Measurements from ENCODE around the gene FHIT. TPM values are rescaled to one million over a fixed set of nuclear protein-coding genes. Genes with fewer than 3 reads are reported as not detected.

FHIT gene
- total RNA-seq, 4 donors from 2014 or later = 8.8 to 35.6 (median 12.6) TPM

DNA sequence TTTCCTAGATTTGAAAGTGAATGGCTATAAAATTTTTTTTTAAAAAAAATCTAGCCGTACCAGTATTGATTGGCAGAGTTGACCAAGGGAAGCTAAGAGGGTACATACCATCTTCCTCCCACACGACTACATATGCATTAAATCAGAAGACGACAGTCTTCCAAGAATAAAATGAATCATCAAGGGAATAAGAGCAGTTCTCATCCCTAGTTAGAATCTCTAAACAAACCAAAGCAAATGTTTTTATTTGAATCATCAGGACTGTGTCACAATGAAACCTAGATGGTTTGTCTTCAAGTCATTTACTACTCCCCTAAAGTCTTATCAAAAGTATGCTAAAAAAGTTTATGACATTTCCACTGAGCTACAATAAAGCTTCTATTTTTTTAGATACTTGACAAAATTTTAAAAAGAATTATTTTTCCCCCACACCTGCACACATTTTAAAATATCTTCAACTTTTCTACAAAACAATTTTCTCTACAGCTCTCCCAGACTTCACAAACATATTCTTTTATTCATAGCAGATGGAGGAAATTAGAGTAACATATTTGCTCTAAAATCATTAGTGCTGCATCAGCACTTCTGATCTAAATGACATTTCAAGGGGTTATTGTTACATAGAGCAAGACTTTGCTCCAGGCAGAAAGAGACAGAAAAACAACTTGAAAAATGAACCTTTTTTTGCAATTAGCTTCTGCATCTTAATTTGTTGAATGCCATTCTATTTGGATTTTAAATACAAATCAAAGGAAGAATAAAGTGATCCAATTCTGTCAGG, 547.1 kb downstream of the FHIT start:
- Histone ChIP-seq H3K27me3 (no peaks in the 10 kb centered on the region), H3K27ac (no peak overlapping the region), H3K4me3 (no peak overlapping the region), H3K9me3 (no peaks in the 10 kb centered on the region), H3K36me3 (no peaks in the 10 kb centered on the region), H3K4me1 (no peaks in the 10 kb centered on the region)
- DNase-seq (ENCODE audit: low spot score in 2 of 2) = no peak
- TF ChIP-seq POLR2AphosphoS5 (IDR thresholded peaks at IDR 0.05) (no peak), POLR2A (IDR thresholded peaks at IDR 0.05) (no peak), EP300 (IDR thresholded peaks at IDR 0.05) (no peak)
- TF ChIP-seq, protein P1, sequence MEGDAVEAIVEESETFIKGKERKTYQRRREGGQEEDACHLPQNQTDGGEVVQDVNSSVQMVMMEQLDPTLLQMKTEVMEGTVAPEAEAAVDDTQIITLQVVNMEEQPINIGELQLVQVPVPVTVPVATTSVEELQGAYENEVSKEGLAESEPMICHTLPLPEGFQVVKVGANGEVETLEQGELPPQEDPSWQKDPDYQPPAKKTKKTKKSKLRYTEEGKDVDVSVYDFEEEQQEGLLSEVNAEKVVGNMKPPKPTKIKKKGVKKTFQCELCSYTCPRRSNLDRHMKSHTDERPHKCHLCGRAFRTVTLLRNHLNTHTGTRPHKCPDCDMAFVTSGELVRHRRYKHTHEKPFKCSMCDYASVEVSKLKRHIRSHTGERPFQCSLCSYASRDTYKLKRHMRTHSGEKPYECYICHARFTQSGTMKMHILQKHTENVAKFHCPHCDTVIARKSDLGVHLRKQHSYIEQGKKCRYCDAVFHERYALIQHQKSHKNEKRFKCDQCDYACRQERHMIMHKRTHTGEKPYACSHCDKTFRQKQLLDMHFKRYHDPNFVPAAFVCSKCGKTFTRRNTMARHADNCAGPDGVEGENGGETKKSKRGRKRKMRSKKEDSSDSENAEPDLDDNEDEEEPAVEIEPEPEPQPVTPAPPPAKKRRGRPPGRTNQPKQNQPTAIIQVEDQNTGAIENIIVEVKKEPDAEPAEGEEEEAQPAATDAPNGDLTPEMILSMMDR (IDR thresholded peaks at IDR 0.05) = no peak
- 63% methylated on average over 3 of the region's 3 CpGs for WGBS

DNA sequence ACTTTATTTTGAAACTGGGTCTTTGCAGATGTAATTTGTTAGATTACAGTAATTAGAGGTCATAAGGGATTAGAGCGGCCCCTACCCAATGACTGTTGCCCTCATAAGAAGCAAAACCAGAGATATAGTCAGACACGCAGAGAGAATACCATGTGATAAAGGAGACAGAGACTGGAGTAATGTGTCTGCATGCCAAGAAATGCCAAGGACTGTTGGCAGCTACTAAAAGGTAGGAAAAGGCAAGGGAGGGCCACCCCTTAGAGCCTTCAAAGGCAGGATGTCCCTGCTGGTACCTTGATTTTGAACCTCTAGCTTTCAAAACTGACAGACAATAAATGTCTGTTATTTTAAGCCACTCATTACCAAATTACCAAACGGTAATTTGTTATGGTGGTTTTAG, 548.2 kb downstream of the FHIT start:
- no peak overlapping the region for H3K4me3 ChIP-seq
- H3K9me3 ChIP-seq = no peaks in the 10 kb centered on the region
- no peaks in the 10 kb centered on the region for H3K27me3 ChIP-seq
- TF ChIP-seq, protein P1 (IDR thresholded peaks at IDR 0.05) = no peak
- TF ChIP-seq POLR2AphosphoS5 (IDR thresholded peaks at IDR 0.05) (no peak), EP300 (IDR thresholded peaks at IDR 0.05) (no peak), POLR2A (IDR thresholded peaks at IDR 0.05) (no peak)
- 87% methylated on average over 3 of the region's 3 CpGs for WGBS
- no peaks in the 10 kb centered on the region for H3K4me1 ChIP-seq
- H3K27ac ChIP-seq = no peak overlapping the region
- H3K36me3 ChIP-seq = no peaks in the 10 kb centered on the region
- no peak for DNase-seq (ENCODE audit: low spot score in 2 of 2)

DNA sequence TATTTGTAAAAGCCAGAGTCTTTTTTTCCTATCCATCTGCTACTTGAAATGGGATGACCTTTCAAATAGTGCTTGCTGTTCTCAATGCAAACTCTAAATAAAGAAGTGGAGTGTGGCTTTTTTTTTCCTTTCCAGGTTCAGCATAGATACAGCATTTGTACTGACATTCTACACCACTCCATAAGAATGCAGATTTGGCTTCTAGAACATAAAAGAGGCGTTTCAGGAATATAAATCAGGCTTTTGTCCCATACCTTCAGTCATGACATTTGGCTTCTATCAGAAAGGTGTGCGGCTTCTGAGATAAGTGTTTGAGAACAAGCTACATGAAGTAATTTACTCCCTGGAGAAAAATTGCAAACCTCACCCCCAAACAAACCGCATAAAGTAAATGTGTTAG, 553.1 kb downstream of the FHIT start:
- no peak for DNase-seq (ENCODE audit: low spot score in 2 of 2)
- Histone ChIP-seq H3K36me3 (no peaks in the 10 kb centered on the region), H3K9me3 (no peaks in the 10 kb centered on the region), H3K27ac (no peak overlapping the region), H3K4me1 (no peaks in the 10 kb centered on the region), H3K4me3 (no peak overlapping the region), H3K27me3 (no peaks in the 10 kb centered on the region)
- WGBS = 64% methylated on average over 3 of the region's 3 CpGs
- TF ChIP-seq POLR2A (IDR thresholded peaks at IDR 0.05) (no peak), EP300 (IDR thresholded peaks at IDR 0.05) (no peak), POLR2AphosphoS5 (IDR thresholded peaks at IDR 0.05) (no peak)
- TF ChIP-seq, protein P1 (IDR thresholded peaks at IDR 0.05) = no peak

DNA sequence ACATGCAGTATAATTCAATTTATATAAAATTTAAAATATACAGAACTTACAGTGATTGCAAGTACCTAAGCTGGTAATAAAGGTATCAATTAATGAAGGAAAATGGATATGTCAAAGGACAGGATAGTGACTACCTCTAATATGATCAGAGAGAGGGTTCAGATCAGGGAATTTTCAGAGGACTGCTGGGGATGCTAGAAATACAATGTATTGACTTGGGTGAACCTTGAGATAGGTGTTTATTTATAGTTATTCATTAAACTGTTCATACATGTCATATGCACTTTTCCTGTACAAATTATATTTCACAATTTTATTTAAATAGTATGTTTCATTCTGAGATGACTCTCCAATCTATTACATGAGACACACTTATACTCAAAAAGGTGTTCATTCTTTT, 554.1 kb downstream of the FHIT start:
- H3K27me3 ChIP-seq = no peaks in the 10 kb centered on the region
- TF ChIP-seq POLR2AphosphoS5 (IDR thresholded peaks at IDR 0.05) (no peak), EP300 (IDR thresholded peaks at IDR 0.05) (no peak), POLR2A (IDR thresholded peaks at IDR 0.05) (no peak)
- TF ChIP-seq, protein P1 (IDR thresholded peaks at IDR 0.05) = no peak

DNA sequence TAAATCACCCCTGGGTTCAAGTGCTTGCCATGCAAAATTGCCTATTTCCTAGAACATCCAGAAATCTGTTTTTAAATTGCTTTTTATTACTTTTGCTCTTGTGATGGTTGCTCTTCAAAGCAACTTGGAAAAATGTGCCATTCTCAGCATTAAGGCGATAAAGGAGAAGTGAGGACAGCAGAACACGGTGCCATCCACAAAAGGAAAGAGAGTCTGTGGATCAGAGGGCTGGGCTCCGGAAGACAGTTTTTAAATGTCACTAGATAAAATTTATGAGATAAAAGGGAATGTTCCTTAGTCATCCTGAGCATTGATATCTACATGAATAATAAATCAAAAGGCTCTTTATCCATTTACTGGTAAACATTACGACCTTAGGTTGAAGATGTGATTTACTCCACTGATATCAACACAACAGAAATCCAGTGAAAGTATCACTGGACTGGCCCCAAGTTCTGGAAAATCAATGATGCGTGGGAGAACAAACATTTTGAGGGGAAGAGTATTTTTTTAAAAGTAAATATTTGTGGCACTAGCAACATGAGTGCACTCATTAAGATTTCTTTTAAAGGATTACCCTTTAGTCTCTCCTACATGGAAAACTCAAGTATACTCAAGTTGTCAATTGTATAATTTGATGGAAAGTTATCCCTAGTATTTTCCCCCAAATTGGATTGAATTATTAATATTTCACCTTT, 554.7 kb downstream of the FHIT start:
- no peak overlapping the region for H3K4me3 ChIP-seq
- no peaks in the 10 kb centered on the region for H3K27me3 ChIP-seq
- no peaks in the 10 kb centered on the region for H3K9me3 ChIP-seq
- H3K4me1 ChIP-seq = no peaks in the 10 kb centered on the region
- H3K36me3 ChIP-seq = no peaks in the 10 kb centered on the region
- 70% methylated on average over 5 of the region's 5 CpGs for WGBS
- no peak overlapping the region for H3K27ac ChIP-seq
- TF ChIP-seq POLR2AphosphoS5 (IDR thresholded peaks at IDR 0.05) (no peak), EP300 (IDR thresholded peaks at IDR 0.05) (no peak)
- DNase-seq (ENCODE audit: low spot score in 2 of 2) = no peak

More for the DNA sequence above, 554.1 kb downstream of the FHIT start:
- H3K4me3 ChIP-seq = no peak overlapping the region
- no peaks in the 10 kb centered on the region for H3K36me3 ChIP-seq
- no peaks in the 10 kb centered on the region for H3K9me3 ChIP-seq
- H3K4me1 ChIP-seq = no peaks in the 10 kb centered on the region
- H3K27ac ChIP-seq = no peak overlapping the region
- no peak for DNase-seq (ENCODE audit: low spot score in 2 of 2)

Measured in suprapubic skin (tissue), 4 donors.